CD14-positive monocyte (primary cell): Measurements from ENCODE around the gene FOXC1. TPM values are rescaled to one million over a fixed set of nuclear protein-coding genes. Genes with fewer than 3 reads are reported as not detected.
A peak's percentile ranks its signal among the peaks of the same experiment; 100 is the strongest.

Experiments
- DNase-seq, 3 donors: peaks; one replicate each; pipeline ENCODE4 v3.0.0-alpha.2; 2011 to 2022
- H2AFZ ChIP-seq: 2 replicates; pipeline ENCODE4 v1.6.0; 2012; ENCODE audit warnings: mild to moderate bottlenecking, low read depth, low read length, inconsistent platforms; ENCODE audit not compliant: insufficient read depth, poor library complexity, severe bottlenecking
- H3K27ac ChIP-seq, 2 donors: 1 replicate in 1 of 2; 2 replicates in 1 of 2; pipeline ENCODE4 v1.5.1; 2012 to 2013; ENCODE audit warnings: low read length in 2 of 2, control low read depth in 1 of 2, inconsistent platforms in 1 of 2, low read depth in 1 of 2, mild to moderate bottlenecking in 1 of 2
- H3K27me3 ChIP-seq, 2 donors: one replicate each; pipeline versions ENCODE4 v1.6.0 to v1.6.1; 2011 to 2013; ENCODE audit warnings: low read length in 2 of 2; ENCODE audit not compliant: control insufficient read depth in 2 of 2, insufficient read depth in 2 of 2
- H3K36me3 ChIP-seq, 2 donors: replicated peaks in 1 of 2; 1 replicate in 1 of 2; 2 replicates in 1 of 2; pipeline versions ENCODE4 v1.5.1 to v1.6.1; 2012 to 2013; ENCODE audit warnings: low read length in 2 of 2, control low read depth in 1 of 2, inconsistent platforms in 1 of 2, mild to moderate bottlenecking in 1 of 2; ENCODE audit not compliant: insufficient read depth in 2 of 2, control insufficient read depth in 1 of 2
- H3K4me1 ChIP-seq, 2 donors: 1 replicate in 1 of 2; 2 replicates in 1 of 2; pipeline versions ENCODE4 v1.5.1 to v1.6.1; 2012 to 2013; ENCODE audit warnings: low read length in 2 of 2, control low read depth in 1 of 2, inconsistent platforms in 1 of 2, mild to moderate bottlenecking in 1 of 2, moderate library complexity in 1 of 2; ENCODE audit not compliant: insufficient read depth in 2 of 2, control insufficient read depth in 1 of 2
- H3K4me2 ChIP-seq: replicated peaks from 2 replicates; pipeline ENCODE3; 2012; ENCODE audit warnings: low read length, moderate library complexity, mild to moderate bottlenecking; ENCODE audit not compliant: poor library complexity, severe bottlenecking; ENCODE audit errors: extremely low read depth
- H3K4me3 ChIP-seq, 3 experiments: fragments of 200-600 bp in 1 of 3; sonication (generic) in 1 of 3; replicated peaks in 1 of 3; 1 replicate in 2 of 3; 2 replicates in 1 of 3; pipeline ENCODE4 v1.5.1; 2011 to 2013; ENCODE audit warnings: low read length in 3 of 3, mild to moderate bottlenecking in 3 of 3, control low read depth in 2 of 3, low read depth in 2 of 3, inconsistent platforms in 1 of 3, moderate library complexity in 1 of 3
- H3K79me2 ChIP-seq: 2 replicates; pipeline ENCODE4 v1.6.0; 2012; ENCODE audit warnings: mild to moderate bottlenecking, control low read depth, inconsistent platforms, low read length, moderate library complexity; ENCODE audit not compliant: insufficient read depth
- H3K9ac ChIP-seq: 2 replicates; pipeline ENCODE4 v1.6.0; 2017; ENCODE audit warnings: low read length, mild to moderate bottlenecking; ENCODE audit not compliant: insufficient read depth, poor library complexity, severe bottlenecking
- H3K9me3 ChIP-seq, 2 donors: replicated peaks in 1 of 2; 1 replicate in 1 of 2; 2 replicates in 1 of 2; pipeline versions ENCODE4 v1.5.1 to v1.6.1; 2012 to 2013; ENCODE audit warnings: low read length in 2 of 2, control low read depth in 1 of 2; ENCODE audit not compliant: control insufficient read depth in 1 of 2, insufficient read depth in 1 of 2
- H4K20me1 ChIP-seq: 2 replicates; pipeline ENCODE4 v1.6.0; 2012; ENCODE audit warnings: mild to moderate bottlenecking, low read length, control low read depth, moderate library complexity; ENCODE audit not compliant: insufficient read depth
- H3K27ac Mint-ChIP-seq, 7 donors: one replicate each; pipeline ENCODE4 v1.8.0; 2020; ENCODE audit warnings: mild to moderate bottlenecking in 7 of 7, mixed read lengths in 7 of 7, moderate library complexity in 6 of 7, inconsistent platforms in 2 of 7
- H3K27me3 Mint-ChIP-seq, 3 donors: one replicate each; pipeline ENCODE4 v1.8.0; 2021 to 2022; ENCODE audit warnings: low read depth in 3 of 3, mild to moderate bottlenecking in 3 of 3, mixed read lengths in 3 of 3, moderate library complexity in 3 of 3, inconsistent platforms in 1 of 3
- H3K36me3 Mint-ChIP-seq, 2 donors: one replicate each; pipeline ENCODE4 v1.8.0; 2020; ENCODE audit warnings: mixed read lengths in 2 of 2, inconsistent platforms in 1 of 2, mild to moderate bottlenecking in 1 of 2
- H3K4me1 Mint-ChIP-seq: one replicate; pipeline ENCODE4 v1.8.0; 2020; ENCODE audit warnings: mild to moderate bottlenecking, mixed read lengths
- H3K4me3 Mint-ChIP-seq, 2 donors: one replicate each; pipeline ENCODE4 v1.8.0; 2020; ENCODE audit warnings: mild to moderate bottlenecking in 2 of 2, mixed read lengths in 2 of 2, moderate library complexity in 1 of 2
- H3K9me3 Mint-ChIP-seq, 7 donors: one replicate each; pipeline ENCODE4 v1.8.0; 2020 to 2022; ENCODE audit warnings: mixed read lengths in 7 of 7, mild to moderate bottlenecking in 6 of 7, moderate library complexity in 6 of 7, inconsistent platforms in 2 of 7
- WGBS: methylation state at CpG from one replicate; pipeline ENCODE4 v1.1.5; 2013; ENCODE audit warnings: missing lambda C conversion rate; ENCODE audit not compliant: insufficient coverage; 5-methylcytosine and 5-hydroxymethylcytosine counted together
- intact Hi-C, 2 donors: fragments of 100-400 bp; cut with micrococcal nuclease; formaldehyde crosslinking; loops; one replicate each; pipeline versions ENCODE4 v1.15.0 to v1.15.1; 2023
- polyA plus RNA-seq, 3 donors: library from polyadenylated mRNA; depleted of rRNA in 1 of 3; unstranded in 2 of 3; stranded (reverse) in 1 of 3; fragments of 300-500 nt in 2 of 3; fragments of >200 nt in 1 of 3; fragmentation: Illumina TruSeq in 2 of 3; gene quantifications; 1 replicate in 2 of 3; 2 replicates in 1 of 3; pipeline ENCODE4 v1.2.3, GENCODE V29; 2012 to 2021
- TF ChIP-seq, protein P1 (sequence below): fragments of 200-600 bp; IDR thresholded peaks from one replicate; pipeline ENCODE4 v1.8.0; 2022; ENCODE audit warnings: antibody characterized with exemption, mild to moderate bottlenecking

The FOXC1 gene
- polyA plus RNA-seq, 3 donors = 0.36 TPM; not detected in 2

DNA sequence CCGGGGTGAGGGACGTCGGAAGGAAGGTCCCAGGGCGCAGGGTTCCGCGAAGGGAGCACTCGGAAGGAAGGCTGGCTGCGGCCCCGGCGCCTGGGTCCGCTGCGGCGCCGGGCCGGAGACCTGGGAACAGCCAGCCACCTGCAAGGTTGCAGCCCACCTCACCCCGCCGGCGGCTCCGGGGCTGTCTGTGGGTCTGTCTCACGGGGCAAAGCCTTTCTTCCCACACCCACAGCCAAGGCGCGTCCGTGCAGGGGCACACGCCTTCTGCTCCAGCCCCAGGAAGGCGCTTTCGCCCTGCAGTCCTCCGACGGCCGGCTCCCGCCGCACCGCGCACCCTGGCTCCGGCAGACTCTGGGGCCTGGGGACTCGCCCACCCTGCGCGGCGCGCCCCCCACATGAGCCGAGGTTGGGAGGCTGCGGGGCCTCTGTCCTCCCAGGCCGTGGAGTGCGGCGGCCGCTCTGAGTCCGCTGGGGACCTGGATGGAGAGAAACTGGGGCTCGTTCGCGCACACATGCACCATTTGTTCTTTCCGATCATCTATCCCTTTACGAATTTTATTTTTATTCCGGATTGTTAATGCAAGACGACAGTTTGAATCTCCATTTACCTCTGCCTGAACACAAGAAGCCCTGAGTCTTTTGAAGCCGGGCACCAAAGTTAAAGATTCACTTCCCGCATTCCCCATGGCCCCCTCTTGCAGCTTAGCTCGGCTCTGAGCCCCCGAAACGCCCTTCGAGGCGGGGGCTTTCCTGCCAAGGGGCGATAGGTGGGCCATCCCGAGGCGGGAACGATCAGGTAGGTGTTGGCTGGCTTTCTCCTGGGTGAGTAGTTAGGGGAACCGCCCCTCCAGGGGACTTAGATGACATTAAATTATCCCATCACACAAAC is 4.5 kb upstream of the FOXC1 start:
- DNase-seq = no peak
- 3% methylated on average over 54 of the region's 65 CpGs for WGBS

More for the DNA sequence above, 4.5 kb upstream of the FOXC1 start:
- Mint-ChIP-seq H3K36me3 (peaks cover 7 to 15% of the 10 kb centered on the region in 2 donors), H3K4me3 (peak overlapping the region in 1 of 2 donors; percentile 83), H3K27me3 (peaks cover 76 to 94% (median 77%) of the 10 kb centered on the region in 3 donors), H3K9me3 (peaks cover 0 to 34% (median 13%) of the 10 kb centered on the region in 7 donors), H3K4me1 (peaks cover 38% of the 10 kb centered on the region), H3K27ac (peak overlapping the region in 1 of 7 donors; percentile 54)
- Histone ChIP-seq H4K20me1 (no peaks in the 10 kb centered on the region), H3K9me3 (peaks cover 4 to 40% of the 10 kb centered on the region in 2 donors), H2AFZ (peak overlapping the region; percentile 50), H3K4me3 (peak overlapping the region in 1 of 3 experiments; percentile 66), H3K27ac (no peak overlapping the region), H3K36me3 (no peaks in the 10 kb centered on the region), H3K27me3 (peaks cover 79 to 89% of the 10 kb centered on the region in 2 donors), H3K4me2 (peak overlapping the region; percentile 72), H3K9ac (no peak overlapping the region), H3K79me2 (no peaks in the 10 kb centered on the region), H3K4me1 (peaks cover 38 to 45% of the 10 kb centered on the region in 2 donors)
- TF ChIP-seq, protein P1, sequence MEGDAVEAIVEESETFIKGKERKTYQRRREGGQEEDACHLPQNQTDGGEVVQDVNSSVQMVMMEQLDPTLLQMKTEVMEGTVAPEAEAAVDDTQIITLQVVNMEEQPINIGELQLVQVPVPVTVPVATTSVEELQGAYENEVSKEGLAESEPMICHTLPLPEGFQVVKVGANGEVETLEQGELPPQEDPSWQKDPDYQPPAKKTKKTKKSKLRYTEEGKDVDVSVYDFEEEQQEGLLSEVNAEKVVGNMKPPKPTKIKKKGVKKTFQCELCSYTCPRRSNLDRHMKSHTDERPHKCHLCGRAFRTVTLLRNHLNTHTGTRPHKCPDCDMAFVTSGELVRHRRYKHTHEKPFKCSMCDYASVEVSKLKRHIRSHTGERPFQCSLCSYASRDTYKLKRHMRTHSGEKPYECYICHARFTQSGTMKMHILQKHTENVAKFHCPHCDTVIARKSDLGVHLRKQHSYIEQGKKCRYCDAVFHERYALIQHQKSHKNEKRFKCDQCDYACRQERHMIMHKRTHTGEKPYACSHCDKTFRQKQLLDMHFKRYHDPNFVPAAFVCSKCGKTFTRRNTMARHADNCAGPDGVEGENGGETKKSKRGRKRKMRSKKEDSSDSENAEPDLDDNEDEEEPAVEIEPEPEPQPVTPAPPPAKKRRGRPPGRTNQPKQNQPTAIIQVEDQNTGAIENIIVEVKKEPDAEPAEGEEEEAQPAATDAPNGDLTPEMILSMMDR = no peak
- intact Hi-C loops = loop anchor here in 1 of 2 donors (2.0 to 5.0 kb wide), 2 partner anchors 500 to 747 kb away; no protein-coding TSS in a partner anchor
